ENCODE results near the gene COL5A2. TPM values are rescaled to one million over a fixed set of nuclear protein-coding genes. Genes with fewer than 3 reads are reported as not detected.

Gene COL5A2
- total RNA-seq, 2 experiments from 2014 or later: 0.25 to 0.77 TPM

- H3K27ac ChIP-seq (ENCODE audit: low read depth in 1 of 2, low read length in 2 of 2): no peak overlapping the region
- POLR2A ChIA-PET: no interaction called here
- no peaks in the 10 kb centered on the region for H3K27me3 ChIP-seq (ENCODE audit: control insufficient read depth in 1 of 2, insufficient read depth in 2 of 2, low read length in 2 of 2)
- no peaks in the 10 kb centered on the region for H3K36me3 ChIP-seq (ENCODE audit: insufficient read depth, low read length)
- ATAC-seq (ENCODE audit: poor library complexity): no peak
- CTCF ChIA-PET: no interaction called here
- intact Hi-C loops (cut with DNase I, micrococcal nuclease): no loop called here
- Mint-ChIP-seq H3K4me1 (ENCODE audit: low read depth) (no peaks in the 10 kb centered on the region), H3K36me3 (ENCODE audit: low read depth) (no peaks in the 10 kb centered on the region), H3K27ac (no peak overlapping the region), H3K9me3 (no peaks in the 10 kb centered on the region), H3K4me3 (no peak overlapping the region), H3K27me3 (no peaks in the 10 kb centered on the region)
- no peak for DNase-seq
- no peaks in the 10 kb centered on the region for H3K4me1 ChIP-seq (ENCODE audit: insufficient read depth, low read length)
- TF ChIP-seq CTCF (IDR thresholded peaks at IDR 0.05): no peak
- no peaks in the 10 kb centered on the region for H3K9me3 ChIP-seq (ENCODE audit: control insufficient read depth in 1 of 2, insufficient read depth in 1 of 2, low read length in 2 of 2)
- H3K4me3 ChIP-seq (ENCODE audit: low read length): no peak overlapping the region
Observed at GRCh38 chr2:188997263-188997662, 182.3 kb downstream of the COL5A2 start.

GRCh38 chr2:188993247-188993646 is 186.3 kb downstream of the COL5A2 start:
- Histone ChIP-seq H3K27ac (ENCODE audit: low read depth in 1 of 2, low read length in 2 of 2) (no peak overlapping the region), H3K4me3 (ENCODE audit: low read length) (no peak overlapping the region), H3K9me3 (ENCODE audit: control insufficient read depth in 1 of 2, insufficient read depth in 1 of 2, low read length in 2 of 2) (no peaks in the 10 kb centered on the region), H3K36me3 (ENCODE audit: insufficient read depth, low read length) (no peaks in the 10 kb centered on the region), H3K27me3 (ENCODE audit: control insufficient read depth in 1 of 2, insufficient read depth in 2 of 2, low read length in 2 of 2) (no peaks in the 10 kb centered on the region), H3K4me1 (ENCODE audit: insufficient read depth, low read length) (no peaks in the 10 kb centered on the region)
- DNase-seq (no peak), ATAC-seq (ENCODE audit: poor library complexity) (no peak)
- CTCF ChIA-PET: no interaction called here
- Mint-ChIP-seq H3K4me1 (ENCODE audit: low read depth) (no peaks in the 10 kb centered on the region), H3K36me3 (ENCODE audit: low read depth) (no peaks in the 10 kb centered on the region), H3K9me3 (no peaks in the 10 kb centered on the region), H3K4me3 (no peak overlapping the region), H3K27ac (no peak overlapping the region), H3K27me3 (no peaks in the 10 kb centered on the region)
- intact Hi-C loops (cut with DNase I, micrococcal nuclease): no loop called here
- POLR2A ChIA-PET: no interaction called here
- no peak for TF ChIP-seq CTCF (IDR thresholded peaks at IDR 0.05)

- H3K27me3 ChIP-seq (ENCODE audit: control insufficient read depth in 1 of 2, insufficient read depth in 2 of 2, low read length in 2 of 2): no peaks in the 10 kb centered on the region
- intact Hi-C loops (cut with DNase I, micrococcal nuclease): no loop called here
- Mint-ChIP-seq H3K9me3 (no peaks in the 10 kb centered on the region), H3K4me3 (no peak overlapping the region), H3K36me3 (ENCODE audit: low read depth) (no peaks in the 10 kb centered on the region), H3K27ac (no peak overlapping the region), H3K27me3 (no peaks in the 10 kb centered on the region), H3K4me1 (ENCODE audit: low read depth) (no peaks in the 10 kb centered on the region)
- H3K4me3 ChIP-seq (ENCODE audit: low read length): no peak overlapping the region
- DNase-seq: no peak
- TF ChIP-seq CTCF (IDR thresholded peaks at IDR 0.05): no peak
- H3K4me1 ChIP-seq (ENCODE audit: insufficient read depth, low read length): no peaks in the 10 kb centered on the region
- ATAC-seq (ENCODE audit: poor library complexity): no peak
- CTCF ChIA-PET: no interaction called here
- POLR2A ChIA-PET: no interaction called here
- H3K36me3 ChIP-seq (ENCODE audit: insufficient read depth, low read length): no peaks in the 10 kb centered on the region
- no peaks in the 10 kb centered on the region for H3K9me3 ChIP-seq (ENCODE audit: control insufficient read depth in 1 of 2, insufficient read depth in 1 of 2, low read length in 2 of 2)
- no peak overlapping the region for H3K27ac ChIP-seq (ENCODE audit: low read depth in 1 of 2, low read length in 2 of 2)
Observed at GRCh38 chr2:188986839-188987238, 192.7 kb downstream of the COL5A2 start.
